GM04503 (cell line): Measurements from ENCODE around the gene PGGHG.

Experiments used
- DNase-seq: peaks from one replicate; pipeline ENCODE4 v3.0.0-alpha.2; 2012; ENCODE audit warnings: low read depth

The PGGHG gene

GRCh38 chr11:269146-269890, 19.6 kb upstream of the PGGHG start:
- DNase-seq = no peak

DNA sequence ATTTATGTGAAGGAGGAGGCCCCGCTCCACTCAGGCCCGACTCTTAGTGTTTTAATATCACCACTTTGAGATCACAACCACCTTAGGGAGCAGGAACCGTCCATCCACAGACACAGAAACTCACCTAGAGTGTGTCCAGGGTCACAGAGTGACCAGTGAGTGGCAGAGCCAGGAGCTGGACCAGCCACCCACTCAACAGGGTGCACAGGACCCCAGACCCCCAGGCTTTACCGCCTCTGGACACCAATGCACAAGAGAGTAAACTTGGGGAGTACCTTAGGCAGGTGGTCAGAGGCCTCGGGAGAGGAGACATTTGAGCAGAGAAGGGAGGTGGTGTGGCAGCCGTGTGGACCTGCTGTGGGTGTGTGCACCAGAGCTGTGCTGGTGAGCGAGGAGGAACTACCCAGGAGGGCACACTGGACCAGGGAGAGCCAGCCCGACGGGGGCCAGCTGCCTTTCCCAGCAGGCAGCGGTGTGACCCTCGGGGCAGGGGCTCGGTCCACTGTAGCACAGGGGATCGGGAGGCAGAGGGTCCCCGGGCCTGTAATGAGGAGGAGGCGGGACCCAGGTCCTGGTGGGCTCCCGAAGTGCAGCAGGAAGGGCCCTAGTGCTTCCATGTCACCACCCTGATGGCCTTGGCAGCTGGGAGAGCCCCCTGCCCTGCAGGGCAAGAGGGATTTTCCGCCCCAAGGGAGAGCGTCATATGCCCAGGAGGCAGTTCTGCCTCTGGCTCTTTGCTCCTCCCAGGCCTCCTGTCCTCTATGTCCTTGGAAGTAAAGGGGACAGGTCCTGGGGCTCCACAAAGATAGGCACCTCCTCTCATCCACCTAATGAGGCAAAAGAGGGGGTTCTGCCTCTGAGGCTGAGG, 18.2 kb upstream of the PGGHG start:
- DNase-seq = no peak

DNA sequence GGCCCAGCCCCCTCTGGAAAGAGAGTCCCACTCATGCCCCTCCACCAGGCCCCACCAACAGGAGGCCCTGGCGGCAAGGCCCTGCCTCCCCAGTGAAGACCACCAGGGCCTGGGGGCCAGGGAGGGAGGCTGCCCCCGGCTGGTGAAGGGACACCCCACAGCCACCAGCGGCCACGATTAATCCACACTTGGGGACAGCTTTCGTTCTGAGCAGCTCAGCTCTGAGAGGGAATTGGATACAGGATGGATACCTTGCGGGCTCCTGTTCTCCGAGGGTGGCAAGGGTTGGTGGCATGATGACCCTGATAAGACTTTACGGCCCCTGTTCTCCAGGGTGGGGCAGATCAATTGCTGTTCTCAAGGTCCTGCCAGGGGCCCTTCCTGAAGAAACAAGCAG, 17.6 kb upstream of the PGGHG start:
- DNase-seq = no peak

DNA sequence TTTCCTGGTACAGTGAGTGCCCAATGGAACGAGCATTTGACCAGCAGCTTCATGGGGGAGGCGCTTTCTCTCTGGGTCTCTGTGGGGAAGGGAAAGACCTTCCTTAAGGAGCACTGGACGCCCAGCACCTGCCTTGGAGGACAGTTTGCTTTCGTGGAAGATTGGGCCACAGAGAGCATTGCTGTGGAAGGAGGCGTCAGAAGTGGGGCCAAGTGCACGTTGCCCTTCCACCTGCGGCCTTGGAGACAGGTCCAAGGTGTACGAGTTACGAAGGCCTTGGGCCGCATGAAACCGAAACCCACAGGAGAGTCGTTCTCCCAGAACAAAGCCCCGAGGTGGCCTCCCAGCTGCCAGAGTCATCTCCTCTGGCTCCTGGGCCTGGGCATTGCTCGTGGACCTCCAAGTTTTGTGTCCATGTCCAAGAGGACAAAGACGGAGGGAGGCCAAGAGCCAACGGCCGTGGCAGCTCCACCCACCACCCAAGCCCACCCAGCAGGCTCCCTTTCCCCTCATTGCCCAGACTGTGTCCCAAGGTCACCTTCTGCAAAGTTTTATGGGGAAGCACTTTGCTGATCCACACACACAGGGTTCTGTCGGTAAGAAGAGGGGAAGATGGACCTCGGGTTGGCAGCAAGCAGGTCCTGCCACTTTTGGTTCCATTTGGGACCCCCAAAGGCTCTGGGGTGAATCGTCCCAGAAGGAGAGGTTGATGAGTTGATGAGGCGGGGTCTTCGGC, 16.6 kb upstream of the PGGHG start:
- no peak for DNase-seq

DNA sequence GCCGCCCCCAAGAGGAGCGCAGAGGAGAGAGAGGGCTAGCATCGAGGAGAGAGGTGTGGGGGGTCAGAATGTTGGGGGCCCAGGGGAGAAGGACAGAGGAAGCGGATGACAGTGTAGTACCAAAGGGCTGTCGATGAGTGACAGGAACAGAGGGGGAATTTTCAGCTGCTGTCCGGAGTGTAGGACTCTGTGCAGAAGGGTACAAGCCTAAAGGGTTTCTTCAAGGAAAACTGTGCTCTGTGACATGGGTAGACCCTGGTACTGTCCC, 16.1 kb upstream of the PGGHG start:
- DNase-seq = no peak

- DNase-seq = no peak
Observed at GRCh38 chr11:276219-276618, 12.7 kb upstream of the PGGHG start.

DNA sequence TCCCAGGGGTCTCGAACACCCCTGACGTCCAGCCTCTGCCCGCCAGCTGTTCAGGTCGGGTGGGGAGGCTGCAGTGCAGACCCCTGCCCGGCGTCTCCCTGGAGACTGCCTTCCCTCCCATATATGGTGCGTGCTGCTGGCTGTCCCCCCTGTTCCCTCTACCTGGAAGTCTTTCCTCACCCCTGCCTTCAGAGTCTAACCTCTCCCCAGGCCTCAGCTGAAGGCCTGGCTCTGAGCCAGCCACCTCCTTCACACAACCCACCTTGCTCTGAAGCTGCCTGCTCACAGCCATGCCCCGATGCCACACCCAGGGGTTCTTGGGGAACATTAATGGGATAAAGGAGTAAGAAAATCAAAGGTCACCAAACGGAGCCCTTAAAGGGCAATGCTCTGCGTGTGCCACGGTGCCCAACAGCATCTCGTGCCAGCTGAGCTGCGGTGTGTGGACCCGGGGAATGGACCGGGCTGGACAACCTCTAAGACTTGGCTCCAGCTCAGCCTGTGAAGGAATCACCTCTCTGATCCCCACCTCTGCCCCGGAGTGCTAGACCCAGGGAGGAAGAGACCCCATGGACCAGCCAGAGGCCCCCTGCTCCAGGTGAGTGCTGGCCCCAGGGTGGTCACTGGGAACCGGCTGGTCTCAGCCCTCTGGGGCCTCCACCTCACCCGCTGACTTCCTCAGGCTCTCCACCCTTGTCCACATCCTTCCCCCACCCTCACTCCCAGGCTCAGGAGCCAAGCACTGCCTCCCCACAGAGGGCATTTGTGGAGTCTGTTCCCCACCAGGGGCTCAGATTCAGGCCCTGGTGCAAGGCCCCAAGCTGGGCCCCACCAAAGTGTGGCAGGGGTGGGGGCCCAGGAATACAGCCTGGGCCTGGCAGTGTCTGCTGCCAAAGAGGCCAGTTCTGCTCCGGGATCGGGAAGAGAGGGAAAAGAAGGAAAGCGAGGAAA, 10.7 kb upstream of the PGGHG start, which contains the start of gene NLRP6:
NLRP6 (plus strand) TSS at position 407 of the 951 bp plus-strand sequence; CDS start at position 570, 163 bp downstream.
- DNase-seq = no peak

DNA sequence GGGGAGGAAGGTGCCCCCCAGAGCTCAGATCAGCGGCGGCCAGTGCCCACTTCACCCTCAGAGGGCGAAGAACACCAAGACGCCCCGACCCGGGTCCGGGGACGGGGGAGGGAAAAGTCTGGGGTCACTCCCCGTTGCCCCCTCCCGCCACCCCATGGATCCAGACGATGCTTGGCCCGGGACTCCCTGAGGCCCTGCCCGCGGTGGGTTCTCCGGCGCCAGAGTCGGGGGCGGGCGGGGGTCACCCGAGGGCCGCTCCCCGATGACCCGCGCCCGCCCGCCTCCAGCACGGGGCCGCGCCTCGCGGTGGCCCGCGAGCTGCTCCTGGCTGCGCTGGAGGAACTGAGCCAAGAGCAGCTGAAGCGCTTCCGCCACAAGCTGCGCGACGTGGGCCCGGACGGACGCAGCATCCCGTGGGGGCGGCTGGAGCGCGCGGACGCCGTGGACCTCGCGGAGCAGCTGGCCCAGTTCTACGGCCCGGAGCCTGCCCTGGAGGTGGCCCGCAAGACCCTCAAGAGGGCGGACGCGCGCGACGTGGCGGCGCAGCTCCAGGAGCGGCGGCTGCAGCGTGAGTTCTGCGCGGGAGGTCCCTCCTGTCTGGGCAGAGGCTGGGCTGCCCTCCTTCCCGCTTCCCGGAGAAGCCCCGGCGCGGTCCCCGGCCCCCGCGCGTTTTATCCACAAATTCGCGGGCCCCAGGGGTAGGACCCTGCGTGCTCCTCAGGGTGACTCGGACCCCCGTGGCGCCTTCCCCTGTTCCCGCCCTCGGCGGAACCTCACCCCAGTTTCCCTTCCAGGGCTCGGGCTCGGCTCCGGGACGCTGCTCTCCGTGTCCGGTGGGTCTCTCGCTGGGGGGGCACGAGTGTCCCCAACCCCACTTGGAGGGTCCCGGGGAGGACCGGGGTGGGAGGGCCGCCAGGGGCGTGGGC, 9.6 kb upstream of the PGGHG start:
- no peak for DNase-seq

GRCh38 chr11:279966-280705, 8.8 kb upstream of the PGGHG start:
- no peak for DNase-seq

GRCh38 chr11:280706-281485, 8.0 kb upstream of the PGGHG start:
- no peak for DNase-seq

DNA sequence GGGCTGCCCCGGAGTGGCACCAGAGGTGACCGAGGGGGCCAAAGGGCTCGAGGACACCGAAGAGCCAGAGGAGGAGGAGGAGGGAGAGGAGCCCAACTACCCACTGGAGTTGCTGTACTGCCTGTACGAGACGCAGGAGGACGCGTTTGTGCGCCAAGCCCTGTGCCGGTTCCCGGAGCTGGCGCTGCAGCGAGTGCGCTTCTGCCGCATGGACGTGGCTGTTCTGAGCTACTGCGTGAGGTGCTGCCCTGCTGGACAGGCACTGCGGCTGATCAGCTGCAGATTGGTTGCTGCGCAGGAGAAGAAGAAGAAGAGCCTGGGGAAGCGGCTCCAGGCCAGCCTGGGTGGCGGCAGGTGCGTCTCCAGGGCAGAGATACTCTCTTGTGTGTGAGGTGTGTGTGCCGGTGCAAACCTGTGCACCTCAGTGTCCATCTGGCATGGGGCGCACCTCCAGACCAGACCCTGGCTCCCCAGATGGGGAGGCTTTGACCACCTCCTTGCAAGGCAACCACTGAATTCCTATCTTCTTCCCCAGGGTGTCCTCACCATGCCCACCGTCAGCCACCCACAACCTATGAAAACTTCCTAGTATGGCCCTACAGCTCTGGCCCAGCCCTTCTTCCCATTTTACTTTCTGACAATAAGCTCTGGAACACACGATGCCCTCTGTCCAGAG, 7.3 kb upstream of the PGGHG start:
- DNase-seq = no peak

GRCh38 chr11:282171-282570, 6.8 kb upstream of the PGGHG start:
- no peak for DNase-seq

- no peak for DNase-seq
Observed at GRCh38 chr11:282630-283360, 6.1 kb upstream of the PGGHG start.

GRCh38 chr11:283405-284104, 5.4 kb upstream of the PGGHG start:
- DNase-seq = no peak

DNA sequence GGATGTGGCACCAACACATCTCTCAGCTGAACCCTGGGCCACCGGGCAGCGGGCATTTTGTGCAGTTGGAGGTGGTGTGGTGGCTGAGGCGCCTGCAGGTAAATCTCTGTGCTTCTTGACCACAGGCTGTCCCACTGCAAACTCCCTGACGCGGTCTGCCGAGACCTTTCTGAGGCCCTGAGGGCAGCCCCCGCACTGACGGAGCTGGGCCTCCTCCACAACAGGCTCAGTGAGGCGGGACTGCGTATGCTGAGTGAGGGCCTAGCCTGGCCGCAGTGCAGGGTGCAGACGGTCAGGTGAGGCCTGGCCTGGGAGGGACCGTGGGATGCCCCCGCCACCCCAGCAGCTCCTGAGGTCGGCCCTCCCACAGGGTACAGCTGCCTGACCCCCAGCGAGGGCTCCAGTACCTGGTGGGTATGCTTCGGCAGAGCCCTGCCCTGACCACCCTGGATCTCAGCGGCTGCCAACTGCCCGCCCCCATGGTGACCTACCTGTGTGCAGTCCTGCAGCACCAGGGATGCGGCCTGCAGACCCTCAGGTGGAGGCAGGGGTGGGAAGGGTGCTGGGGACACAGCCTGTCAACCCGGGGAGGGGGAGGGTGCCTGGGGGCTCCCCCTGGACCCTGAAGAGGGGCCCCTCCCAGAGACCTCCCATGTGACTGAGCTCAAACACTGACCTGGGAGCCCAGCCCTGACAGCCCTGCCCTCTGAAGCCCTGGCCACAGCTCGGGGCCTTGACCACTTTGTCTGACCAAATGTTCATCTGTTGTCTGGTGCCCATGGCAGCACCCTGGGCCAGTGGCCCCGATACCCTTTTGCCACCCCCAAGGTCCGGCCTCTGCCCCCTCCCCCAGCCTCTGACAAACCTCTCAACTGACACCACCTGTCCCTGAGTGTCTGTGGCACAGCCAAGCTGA, 4.6 kb upstream of the PGGHG start:
- DNase-seq = no peak
